GM21381 (cell line): ENCODE measurements around the gene CAB39.
A peak's percentile ranks its signal among the peaks of the same experiment; 100 is the strongest.

ENCODE experiments used
- ATAC-seq: cut with Tn5 transposase; IDR thresholded peaks from one replicate; pipeline ENCODE4 v1.9.1; 2021; ENCODE audit warnings: mild to moderate bottlenecking, moderate library complexity; ENCODE audit not compliant: unreplicated experiment

Gene CAB39

DNA sequence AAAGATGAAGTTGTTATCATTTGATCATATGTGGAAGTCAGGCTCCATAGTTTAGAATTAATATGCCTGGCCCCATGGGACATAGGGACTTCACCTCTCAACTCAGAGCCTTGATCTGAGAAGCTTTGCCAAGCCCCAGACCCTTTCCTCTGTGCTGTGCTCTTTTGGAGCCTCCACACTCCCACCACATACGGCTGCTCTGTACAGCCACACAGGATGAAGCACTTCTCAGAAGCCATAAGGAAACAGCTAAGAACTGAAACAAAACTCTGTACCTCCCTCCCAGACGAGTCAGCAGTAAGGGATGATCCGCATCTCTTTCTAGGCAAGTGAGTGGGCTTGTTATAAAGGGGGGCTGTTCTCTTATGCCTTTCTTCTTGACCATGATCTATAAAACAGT, 66.5 kb downstream of the CAB39 start:
- no peak for ATAC-seq

DNA sequence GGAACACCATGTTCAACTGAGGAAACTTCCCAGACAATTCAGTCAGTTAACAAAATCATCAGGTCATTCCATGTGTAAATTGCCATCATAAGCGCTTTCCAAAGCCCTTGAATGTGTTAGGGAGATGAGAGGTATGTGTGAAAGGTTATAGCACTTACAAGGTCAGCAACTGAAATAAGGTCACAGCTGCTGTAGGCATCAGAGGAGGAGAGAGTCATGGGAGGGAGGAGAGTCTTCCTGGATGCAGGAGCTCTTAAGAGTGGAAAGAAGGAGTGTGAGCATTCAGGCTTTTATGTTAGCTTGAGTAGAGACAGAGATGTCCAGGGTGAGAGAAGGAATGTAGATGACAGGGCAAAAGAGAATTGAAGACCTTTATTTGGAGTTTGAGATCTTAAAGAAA, 67.0 kb downstream of the CAB39 start:
- ATAC-seq, result no peak

- no peak for ATAC-seq
Observed at GRCh38 chr2:230781130-230781797, 68.6 kb downstream of the CAB39 start.

GRCh38 chr2:230783101-230783500, 70.5 kb downstream of the CAB39 start:
- no peak for ATAC-seq

DNA sequence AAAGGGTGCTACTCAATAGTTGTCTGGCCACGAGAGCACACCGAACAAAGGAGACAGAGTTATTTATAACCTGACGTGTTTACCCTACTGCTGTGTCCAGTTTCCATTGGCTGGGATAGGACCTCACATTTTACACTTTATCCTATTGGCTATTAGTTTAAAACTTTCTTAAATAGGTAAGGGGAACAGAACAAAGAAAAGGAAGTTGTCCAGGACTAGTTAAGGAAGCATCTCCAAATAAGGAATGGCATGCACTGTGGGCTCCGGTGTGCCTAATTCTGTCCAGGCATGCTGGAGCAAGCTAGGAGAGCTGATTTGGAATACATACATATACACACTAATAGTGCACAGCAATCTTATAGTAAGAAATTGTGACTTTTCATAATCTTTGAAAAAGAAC, 72.2 kb downstream of the CAB39 start:
- no peak for ATAC-seq

DNA sequence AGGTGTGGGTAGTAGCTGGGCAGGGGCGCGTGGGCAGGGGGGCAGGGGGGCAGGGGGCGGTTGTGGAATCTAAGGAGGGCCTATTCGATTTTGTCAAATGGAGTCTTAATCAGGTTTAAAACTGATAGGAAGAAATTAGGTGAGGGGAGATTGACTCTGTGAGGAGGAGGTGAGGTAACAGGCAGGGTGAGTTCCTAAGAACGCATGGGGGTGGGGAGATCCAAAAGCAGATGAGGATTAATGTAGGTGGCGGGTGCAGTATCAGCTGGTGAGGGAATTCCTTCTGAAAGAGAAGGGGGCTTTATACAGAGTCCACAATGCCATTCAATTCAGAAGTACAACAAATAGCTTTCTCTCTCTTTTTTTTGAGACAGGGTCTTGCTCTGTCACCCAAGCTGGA, 72.7 kb downstream of the CAB39 start:
- ATAC-seq, result no peak

GRCh38 chr2:230787101-230787500, 74.5 kb downstream of the CAB39 start:
- no peak for ATAC-seq

GRCh38 chr2:230788554-230789175, 76.0 kb downstream of the CAB39 start:
- no peak for ATAC-seq

- no peak for ATAC-seq
Observed at GRCh38 chr2:230790981-230791380, 78.3 kb downstream of the CAB39 start.

- peak; percentile 83 for ATAC-seq
Observed at GRCh38 chr2:230793572-230794359, 81.1 kb downstream of the CAB39 start.

GRCh38 chr2:230794497-230794896, 81.9 kb downstream of the CAB39 start:
- no peak for ATAC-seq

- ATAC-seq, result no peak
Observed at GRCh38 chr2:230795856-230796255, 83.2 kb downstream of the CAB39 start.

GRCh38 chr2:230796280-230796862, 83.7 kb downstream of the CAB39 start:
- no peak for ATAC-seq

GRCh38 chr2:230797515-230798495, 85.2 kb downstream of the CAB39 start:
- no peak for ATAC-seq

DNA sequence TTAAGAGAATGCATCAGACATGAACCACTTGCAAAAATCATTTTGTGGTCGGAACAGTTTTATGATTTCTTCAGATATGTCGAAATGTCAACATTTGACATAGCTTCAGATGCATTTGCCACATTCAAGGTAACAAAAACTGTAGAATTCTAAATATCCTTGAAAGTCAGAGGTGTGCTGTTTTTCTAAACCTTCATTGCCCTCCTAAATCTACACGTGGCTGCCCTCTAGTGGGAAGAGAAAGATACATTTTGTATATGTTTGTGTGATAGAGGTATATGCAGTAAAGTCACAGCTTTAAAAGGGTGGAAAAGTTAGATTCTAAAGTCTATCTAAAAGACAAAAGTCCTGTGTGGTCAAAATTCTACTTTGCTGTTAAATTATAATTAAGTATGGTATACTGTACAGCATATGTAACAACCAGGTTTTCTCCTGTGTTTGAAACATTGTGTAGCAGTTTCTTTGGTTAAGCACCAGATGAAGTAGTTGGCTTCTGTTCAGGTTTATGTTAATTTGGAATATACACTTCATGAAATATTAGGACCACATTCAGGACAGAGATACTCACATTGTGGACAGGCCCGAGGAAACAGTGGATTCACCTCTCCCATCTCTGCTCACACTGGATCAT, 86.2 kb downstream of the CAB39 start:
- no peak for ATAC-seq

GRCh38 chr2:230805353-230806017, 92.8 kb downstream of the CAB39 start:
- ATAC-seq, result no peak

DNA sequence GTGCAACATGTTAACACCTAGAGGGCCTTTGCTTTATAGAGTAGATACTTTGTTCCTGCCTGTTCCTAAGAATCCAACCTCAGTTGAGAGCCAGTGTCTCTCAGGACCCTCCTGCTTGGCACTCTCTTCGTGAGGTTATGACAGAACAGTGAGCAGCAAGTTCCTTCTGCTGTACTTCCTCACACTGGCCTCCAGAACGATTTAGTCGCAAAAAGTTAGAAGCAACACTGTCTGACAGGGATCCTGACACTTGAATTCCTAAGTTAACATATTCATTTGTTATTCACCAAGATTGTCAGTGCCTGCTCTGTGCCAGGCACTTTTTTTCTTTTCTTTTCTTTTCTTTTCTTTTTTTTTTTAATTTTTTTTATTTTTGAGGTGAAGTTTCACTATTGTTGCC, 95.1 kb downstream of the CAB39 start:
- no peak for ATAC-seq

DNA sequence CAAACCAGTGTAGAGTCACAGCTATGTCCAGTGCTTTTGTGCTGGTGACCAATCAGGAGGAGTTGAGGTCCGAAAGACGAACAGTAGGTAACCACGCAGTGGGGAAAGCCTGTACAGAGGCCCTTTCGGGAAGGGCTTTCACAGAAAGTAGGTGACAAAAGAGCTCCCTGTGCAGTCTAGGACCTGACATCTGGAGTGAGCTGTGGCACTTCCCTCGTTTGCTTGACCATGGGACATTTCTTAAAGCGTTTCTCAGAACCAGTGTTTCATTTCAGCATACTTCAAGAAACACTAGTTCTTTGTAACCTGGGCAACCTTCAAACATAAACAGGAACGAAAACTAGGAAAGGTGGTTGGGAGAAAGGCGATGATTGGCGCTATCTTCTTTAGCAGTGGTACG, 96.4 kb downstream of the CAB39 start:
- no peak for ATAC-seq

GRCh38 chr2:230809677-230810251, 97.1 kb downstream of the CAB39 start:
- ATAC-seq, result no peak
